Right lobe of liver (tissue), 4 donors: ENCODE measurements around the gene MRPL14.

Experiments used
- POLR2A ChIP-seq: fragments of 450-650 bp; IDR thresholded peaks from one replicate; pipeline ENCODE4 v1.6.1; 2017; ENCODE audit warnings: antibody characterized with exemption, mild to moderate bottlenecking
- TF ChIP-seq, protein P1 (sequence below), 4 donors: fragments of 200-600 bp in 3 of 4; fragments of 450-650 bp in 1 of 4; IDR thresholded peaks; one replicate each; pipeline versions ENCODE4 v1.5.1 to v1.8.0; 2016 to 2022; ENCODE audit warnings: antibody characterized with exemption in 4 of 4, mild to moderate bottlenecking in 2 of 4
- donor health status: DM: no; HTN: no; CAD: no.
- donor health status: DM: no; HTN: no; CAD: no.
- donor health status: DM: no; HTN: yes; CAD: no.

DNA sequence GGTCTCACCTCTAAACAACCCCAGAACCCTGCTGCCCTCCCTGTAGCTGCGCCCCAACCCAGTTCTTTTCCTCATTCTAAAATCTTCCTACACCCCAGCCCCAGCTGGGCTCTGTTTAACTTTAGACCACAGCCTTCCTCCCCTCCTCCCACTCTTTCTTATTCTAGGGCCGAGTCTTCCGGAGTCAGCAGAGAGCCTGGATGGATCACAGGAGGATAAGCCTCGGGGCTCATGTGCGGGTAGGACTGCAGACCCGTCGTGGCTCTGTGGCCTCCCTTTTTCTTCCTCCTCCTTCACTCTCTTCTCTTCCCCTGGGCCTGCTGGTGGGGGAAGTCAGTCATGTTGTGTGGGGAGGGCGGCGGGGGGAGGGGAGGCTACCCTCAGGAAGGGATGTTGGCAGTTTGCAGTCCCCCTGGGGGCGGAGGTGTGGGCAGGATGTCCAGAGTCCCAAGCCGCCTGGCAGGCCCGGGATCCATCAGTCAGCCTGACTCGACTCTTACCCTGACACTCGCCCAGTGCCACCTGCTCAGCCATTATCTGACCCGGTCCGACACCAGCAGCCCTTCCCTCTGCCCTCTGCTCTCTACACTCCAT, 39.4 kb upstream of the MRPL14 start:
- TF ChIP-seq, protein P1, sequence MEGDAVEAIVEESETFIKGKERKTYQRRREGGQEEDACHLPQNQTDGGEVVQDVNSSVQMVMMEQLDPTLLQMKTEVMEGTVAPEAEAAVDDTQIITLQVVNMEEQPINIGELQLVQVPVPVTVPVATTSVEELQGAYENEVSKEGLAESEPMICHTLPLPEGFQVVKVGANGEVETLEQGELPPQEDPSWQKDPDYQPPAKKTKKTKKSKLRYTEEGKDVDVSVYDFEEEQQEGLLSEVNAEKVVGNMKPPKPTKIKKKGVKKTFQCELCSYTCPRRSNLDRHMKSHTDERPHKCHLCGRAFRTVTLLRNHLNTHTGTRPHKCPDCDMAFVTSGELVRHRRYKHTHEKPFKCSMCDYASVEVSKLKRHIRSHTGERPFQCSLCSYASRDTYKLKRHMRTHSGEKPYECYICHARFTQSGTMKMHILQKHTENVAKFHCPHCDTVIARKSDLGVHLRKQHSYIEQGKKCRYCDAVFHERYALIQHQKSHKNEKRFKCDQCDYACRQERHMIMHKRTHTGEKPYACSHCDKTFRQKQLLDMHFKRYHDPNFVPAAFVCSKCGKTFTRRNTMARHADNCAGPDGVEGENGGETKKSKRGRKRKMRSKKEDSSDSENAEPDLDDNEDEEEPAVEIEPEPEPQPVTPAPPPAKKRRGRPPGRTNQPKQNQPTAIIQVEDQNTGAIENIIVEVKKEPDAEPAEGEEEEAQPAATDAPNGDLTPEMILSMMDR (IDR thresholded peaks at IDR 0.05): no peak
- no peak for TF ChIP-seq POLR2A
